Measurements from ENCODE around the gene HCFC1. TPM values are rescaled to one million over a fixed set of nuclear protein-coding genes. Genes with fewer than 3 reads are reported as not detected.

Gene HCFC1
- 13.3 TPM for polyA plus RNA-seq (2012; ENCODE audit: missing spikeins)

DNA sequence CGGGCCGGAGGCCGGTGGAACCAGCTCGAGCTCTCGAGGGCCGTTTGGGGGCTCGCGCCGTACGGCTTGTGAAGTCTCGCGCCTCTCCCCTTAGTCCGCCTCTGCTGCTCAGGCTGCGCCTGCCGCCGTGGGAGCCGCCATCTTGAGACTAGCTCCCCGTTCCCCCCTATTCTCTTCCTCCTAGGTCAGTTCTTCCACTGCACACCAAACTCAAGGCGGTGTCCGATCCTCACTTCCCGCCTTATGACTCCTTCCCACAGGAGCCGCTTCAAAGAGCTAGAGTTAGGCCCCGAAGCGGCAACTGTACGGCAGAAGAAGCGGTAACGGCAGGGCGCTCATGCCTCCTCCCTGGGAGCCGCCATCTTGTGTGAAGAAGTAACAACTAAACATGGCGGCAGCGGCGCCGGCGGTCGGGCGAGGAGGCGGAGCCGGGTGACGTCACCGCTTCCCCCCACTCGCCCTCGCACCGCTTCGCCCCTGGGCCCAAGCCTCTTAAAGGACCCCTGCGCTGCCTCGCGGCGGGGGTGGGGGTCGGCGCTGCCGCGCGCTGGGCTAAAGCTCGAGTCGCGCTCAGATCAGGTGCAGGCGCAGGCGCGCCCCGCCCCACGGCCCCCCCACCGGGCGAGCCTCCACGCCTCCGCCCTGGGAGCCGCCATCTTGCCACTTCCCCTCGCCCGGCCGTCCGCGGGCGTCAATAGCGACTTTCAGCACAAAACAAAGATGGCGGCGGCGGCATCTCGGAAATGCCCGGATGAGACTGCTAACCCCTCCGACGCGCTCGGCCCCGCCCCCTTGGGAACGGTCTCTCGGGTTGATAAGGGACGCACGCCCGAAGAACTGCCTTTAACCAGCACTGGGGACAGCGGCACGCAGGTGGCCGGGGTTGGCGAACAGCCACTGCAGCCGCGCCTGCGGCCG is at the start of gene HCFC1:
TSS of gene HCFC1 (minus strand) at position 369 of the 918 bp plus-strand sequence. CDS start 978 bp downstream, outside the sequence.
- TF ChIP-seq POLR2A (IDR thresholded peaks at IDR 0.05; ENCODE audit: low read depth, low read length) (peak; percentile 76), POLR2AphosphoS5 (IDR thresholded peaks at IDR 0.05; ENCODE audit: low read depth, low read length) (peak; percentile 69), TAF1 (IDR thresholded peaks at IDR 0.05; ENCODE audit: borderline replicate concordance, low read depth, low read length) (peak; percentile 8)
- DNase-seq (ENCODE audit: insufficient read length) (peak; percentile 79), FAIRE-seq (peak; percentile 100)

- DNase-seq (ENCODE audit: insufficient read length) (no peak), FAIRE-seq (peak; percentile 72)
- TF ChIP-seq TAF1 (IDR thresholded peaks at IDR 0.05; ENCODE audit: borderline replicate concordance, low read depth, low read length) = no peak
- TF ChIP-seq POLR2AphosphoS5 (IDR thresholded peaks at IDR 0.05; ENCODE audit: low read depth, low read length) = no peak
- no peak; the same call in 1 of the 2 replicates for TF ChIP-seq POLR2A (IDR thresholded peaks at IDR 0.05; ENCODE audit: low read depth, low read length)
These were observed 49.6 kb upstream of the HCFC1 start for GRCh38 chrX:154021131-154021611.

DNA sequence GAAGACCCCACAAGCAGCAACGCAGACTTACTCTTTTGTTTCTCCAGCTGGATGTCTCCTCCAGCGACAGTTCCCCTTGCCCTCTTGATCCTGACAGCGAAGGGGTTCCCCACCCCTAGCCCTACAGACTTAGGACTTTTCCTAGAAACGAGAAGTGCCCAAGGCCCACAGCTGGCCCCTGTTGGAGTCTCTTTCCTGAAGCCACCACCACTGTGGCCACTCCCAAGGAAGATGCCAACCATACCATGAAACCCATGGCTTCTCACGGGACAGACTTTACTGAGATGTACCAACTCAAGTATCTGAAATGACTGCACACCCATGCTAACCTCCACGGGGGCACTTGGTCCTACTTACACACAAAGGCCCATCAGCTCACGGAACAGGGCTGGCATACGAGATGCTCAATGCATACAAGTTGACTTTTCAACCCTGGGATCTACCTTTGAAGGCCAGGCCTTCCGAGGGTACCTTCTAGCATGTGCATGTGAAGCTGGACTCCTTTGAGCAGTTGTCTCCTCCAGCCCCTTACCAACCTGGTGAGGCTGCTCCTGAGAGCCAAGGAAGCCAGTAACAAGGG is 49.0 kb upstream of the HCFC1 start:
- DNase-seq (ENCODE audit: insufficient read length) = no peak
- FAIRE-seq = no peak
- no peak for TF ChIP-seq TAF1 (IDR thresholded peaks at IDR 0.05; ENCODE audit: borderline replicate concordance, low read depth, low read length)
- no peak for TF ChIP-seq POLR2A (IDR thresholded peaks at IDR 0.05; ENCODE audit: low read depth, low read length)
- TF ChIP-seq POLR2AphosphoS5 (IDR thresholded peaks at IDR 0.05; ENCODE audit: low read depth, low read length) = no peak

GRCh38 chrX:154019633-154020528 is 48.3 kb upstream of the HCFC1 start, which contains the start of gene IRAK1:
TSS of gene IRAK1 (minus strand) at chrX:154019902. CDS start at chrX:154019812, 90 bp downstream.
- TF ChIP-seq TAF1 (IDR thresholded peaks at IDR 0.05; ENCODE audit: borderline replicate concordance, low read depth, low read length) (no peak), POLR2A (IDR thresholded peaks at IDR 0.05; ENCODE audit: low read depth, low read length) (peak; percentile 54), POLR2AphosphoS5 (IDR thresholded peaks at IDR 0.05; ENCODE audit: low read depth, low read length) (0 out of 2 replicates have a peak, but pooled peaks have one; percentile 18)
- peak; percentile 69 for DNase-seq (ENCODE audit: insufficient read length)
- FAIRE-seq = no peak

GRCh38 chrX:154019061-154019621 is 47.5 kb upstream of the HCFC1 start:
- no peak for DNase-seq (ENCODE audit: insufficient read length)
- TF ChIP-seq TAF1 (IDR thresholded peaks at IDR 0.05; ENCODE audit: borderline replicate concordance, low read depth, low read length) (0 out of 2 replicates have a peak, but pooled peaks have one; percentile 21), POLR2A (IDR thresholded peaks at IDR 0.05; ENCODE audit: low read depth, low read length) (no peak; the same call in 1 of the 2 replicates)
- peak; percentile 74 for FAIRE-seq

- FAIRE-seq (no peak), DNase-seq (ENCODE audit: insufficient read length) (no peak)
- TF ChIP-seq TAF1 (IDR thresholded peaks at IDR 0.05; ENCODE audit: borderline replicate concordance, low read depth, low read length) (no peak), POLR2AphosphoS5 (IDR thresholded peaks at IDR 0.05; ENCODE audit: low read depth, low read length) (no peak), POLR2A (IDR thresholded peaks at IDR 0.05; ENCODE audit: low read depth, low read length) (no peak)
These were observed 47.0 kb upstream of the HCFC1 start for GRCh38 chrX:154018518-154019060.

DNA sequence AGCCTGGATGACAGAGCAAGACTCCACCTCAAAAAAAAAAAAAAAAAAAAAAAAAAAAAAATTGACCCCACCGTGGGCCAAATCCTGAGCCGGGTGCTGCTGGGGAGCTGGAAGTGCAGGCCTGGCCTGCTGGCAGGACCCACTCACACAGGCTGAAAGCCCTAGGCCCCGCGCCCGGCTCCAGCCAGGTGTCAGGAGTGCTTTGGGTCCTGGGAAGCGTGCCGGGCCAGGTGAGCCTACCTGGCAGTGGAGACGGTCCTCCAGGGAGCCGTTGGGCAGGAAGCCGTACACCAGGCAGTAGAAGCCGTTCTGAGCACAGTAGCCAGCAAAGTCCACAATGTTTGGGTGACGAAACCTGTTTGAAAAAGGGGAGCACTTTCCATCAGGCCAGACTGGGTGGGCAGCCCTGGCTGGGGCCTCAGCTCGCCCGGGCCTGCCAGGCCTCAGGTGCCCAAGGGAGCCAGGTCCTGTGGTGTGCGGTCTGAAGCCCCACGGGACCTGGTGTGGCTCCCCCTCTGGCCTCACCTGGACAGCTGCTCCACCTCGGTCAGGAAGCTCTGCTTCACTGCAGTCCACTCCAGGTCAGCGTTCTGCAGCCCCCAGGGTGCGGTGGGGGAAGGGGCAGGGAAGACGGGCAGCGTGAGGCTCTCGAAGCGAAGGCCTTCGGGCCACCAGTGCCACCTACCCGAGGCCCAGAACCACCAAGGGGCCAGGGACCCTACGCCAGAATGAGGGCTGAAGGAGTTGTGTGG is 46.3 kb upstream of the HCFC1 start:
- FAIRE-seq (no peak), DNase-seq (ENCODE audit: insufficient read length) (no peak)
- no peak for TF ChIP-seq POLR2AphosphoS5 (IDR thresholded peaks at IDR 0.05; ENCODE audit: low read depth, low read length)
- no peak for TF ChIP-seq POLR2A (IDR thresholded peaks at IDR 0.05; ENCODE audit: low read depth, low read length)
- TF ChIP-seq TAF1 (IDR thresholded peaks at IDR 0.05; ENCODE audit: borderline replicate concordance, low read depth, low read length) = no peak

GRCh38 chrX:154016366-154017076 is 44.9 kb upstream of the HCFC1 start:
- FAIRE-seq (no peak), DNase-seq (ENCODE audit: insufficient read length) (no peak)
- TF ChIP-seq TAF1 (IDR thresholded peaks at IDR 0.05; ENCODE audit: borderline replicate concordance, low read depth, low read length) (no peak), POLR2A (IDR thresholded peaks at IDR 0.05; ENCODE audit: low read depth, low read length) (no peak), POLR2AphosphoS5 (IDR thresholded peaks at IDR 0.05; ENCODE audit: low read depth, low read length) (no peak)

- DNase-seq (ENCODE audit: insufficient read length) (no peak), FAIRE-seq (no peak)
- TF ChIP-seq POLR2A (IDR thresholded peaks at IDR 0.05; ENCODE audit: low read depth, low read length) = no peak
- no peak for TF ChIP-seq POLR2AphosphoS5 (IDR thresholded peaks at IDR 0.05; ENCODE audit: low read depth, low read length)
- TF ChIP-seq TAF1 (IDR thresholded peaks at IDR 0.05; ENCODE audit: borderline replicate concordance, low read depth, low read length) = no peak
These were observed 44.1 kb upstream of the HCFC1 start for GRCh38 chrX:154015581-154016264.
